Kidney (tissue), 14 donors: ENCODE data around the gene LAMA1. TPM values are rescaled to one million over a fixed set of nuclear protein-coding genes. Genes with fewer than 3 reads are reported as not detected.

Experiments used
- DNase-seq, 5 donors: peaks; one replicate each; pipeline ENCODE4 v3.0.0-alpha.2; 2013 to 2020
- FAIRE-seq: peaks from 2 replicates; lab custom pipeline; 2012; peaks lifted over from hg19 to GRCh38; lab: Jason Lieb, UNC
- H3K27ac ChIP-seq, 2 donors: one replicate each; pipeline ENCODE4 v1.7.0; 2013; ENCODE audit warnings: low read depth in 2 of 2, low read length in 2 of 2, inconsistent platforms in 1 of 2
- H3K27me3 ChIP-seq: one replicate; pipeline ENCODE4 v1.7.1; 2013; ENCODE audit warnings: low read length, inconsistent platforms; ENCODE audit not compliant: control insufficient read depth, insufficient read depth
- H3K36me3 ChIP-seq, 3 donors: one replicate each; pipeline versions ENCODE4 v1.7.0 to v1.7.1; 2013; ENCODE audit warnings: low read length in 3 of 3, control low read depth in 1 of 3, inconsistent platforms in 1 of 3; ENCODE audit not compliant: insufficient read depth in 3 of 3, control insufficient read depth in 2 of 3
- H3K4me1 ChIP-seq, 3 donors: one replicate each; pipeline versions ENCODE4 v1.7.0 to v1.7.1; 2013; ENCODE audit warnings: low read length in 3 of 3, inconsistent platforms in 1 of 3, low read depth in 1 of 3; ENCODE audit not compliant: control insufficient read depth in 2 of 3, insufficient read depth in 2 of 3
- H3K4me3 ChIP-seq, 3 donors: one replicate each; pipeline versions ENCODE4 v1.7.0 to v1.8.1; 2013; ENCODE audit warnings: low read length in 3 of 3, control low read depth in 1 of 3, inconsistent platforms in 1 of 3
- H3K9ac ChIP-seq, 3 donors: one replicate each; pipeline versions ENCODE4 v1.7.0 to v1.7.1; 2013; ENCODE audit warnings: low read length in 3 of 3, control low read depth in 1 of 3, inconsistent platforms in 1 of 3
- H3K9me3 ChIP-seq, 3 donors: one replicate each; pipeline versions ENCODE4 v1.7.0 to v1.7.1; 2013; ENCODE audit warnings: low read length in 3 of 3, control low read depth in 1 of 3, inconsistent platforms in 1 of 3; ENCODE audit not compliant: control insufficient read depth in 2 of 3, insufficient read depth in 1 of 3
- CTCF ChIP-seq: IDR thresholded peaks from 3 replicates; pipeline ENCODE4 v1.5.1; 2012; ENCODE audit warnings: mild to moderate bottlenecking, moderate library complexity, borderline replicate concordance; ENCODE audit not compliant: insufficient read depth; ENCODE audit errors: extremely low read depth
- intact Hi-C: fragments of 100-400 bp; cut with DNase I; formaldehyde crosslinking; loops from one replicate; pipeline ENCODE4 v1.11.1; 2022
- polyA plus RNA-seq: library from polyadenylated mRNA; stranded (reverse); fragments of 350-450 nt; fragmentation: Illumina TruSeq; extraction: RNeasy Lipid Tissue Mini Kit (QIAGEN cat#74804); gene quantifications from one replicate; pipeline ENCODE4 v1.2.3, GENCODE V29; 2014; ENCODE audit warnings: low read depth, low replicate concordance; ENCODE audit not compliant: insufficient read depth
- total RNA-seq: library from RNA; stranded (reverse); fragmentation: NEBNext Ultra II Directional; extraction: Animal tissue kit (Norgen Biotek cat#: 25700); gene quantifications from one replicate; pipeline ENCODE4 v1.2.1, GENCODE V29; 2021
- donor health status: control.
- donor health status: control.
- donor health status: control.
- donor health status: control.
- donor health status: control.
- donor health status: DM: yes; HTN: yes; CAD: no.
- donor health status: Normal renal cell carcinoma (clear cell type).

The LAMA1 gene
- total and polyA plus RNA-seq, 2 donors from 2014 or later, result 10.7 to 14.1 TPM

- H3K27me3 ChIP-seq, result no peaks in the 10 kb centered on the region
- FAIRE-seq (no peak), DNase-seq (no peak)
- no peak for TF ChIP-seq CTCF
- H3K4me3 ChIP-seq, result no peak overlapping the region
- intact Hi-C loops, result no loop called here
- no peak overlapping the region for H3K9ac ChIP-seq
- H3K27ac ChIP-seq, result no peak overlapping the region
- no peaks in the 10 kb centered on the region for H3K36me3 ChIP-seq
- no peaks in the 10 kb centered on the region for H3K4me1 ChIP-seq
- no peaks in the 10 kb centered on the region for H3K9me3 ChIP-seq
Measured at GRCh38 chr18:7004009-7004408, 113.6 kb downstream of the LAMA1 start.

- Histone ChIP-seq H3K36me3 (no peaks in the 10 kb centered on the region), H3K9me3 (no peaks in the 10 kb centered on the region), H3K27me3 (no peaks in the 10 kb centered on the region), H3K4me1 (no peaks in the 10 kb centered on the region), H3K27ac (no peak overlapping the region), H3K9ac (no peak overlapping the region), H3K4me3 (no peak overlapping the region)
- FAIRE-seq (no peak), DNase-seq (no peak)
- intact Hi-C loops, result no loop called here
- no peak for TF ChIP-seq CTCF
Measured at GRCh38 chr18:7002107-7002506, 115.5 kb downstream of the LAMA1 start.

GRCh38 chr18:7000484-7001096 lies 117.0 kb downstream of the LAMA1 start:
- intact Hi-C loops, result no loop called here
- DNase-seq (peak in 2 of 5 donors; percentile 35 to 62), FAIRE-seq (no peak)
- Histone ChIP-seq H3K9ac (no peak overlapping the region), H3K36me3 (no peaks in the 10 kb centered on the region), H3K9me3 (no peaks in the 10 kb centered on the region), H3K27me3 (no peaks in the 10 kb centered on the region), H3K4me1 (no peaks in the 10 kb centered on the region), H3K27ac (no peak overlapping the region), H3K4me3 (no peak overlapping the region)
- TF ChIP-seq CTCF, result peak; percentile 40

GRCh38 chr18:6997808-6998207 lies 119.8 kb downstream of the LAMA1 start:
- Histone ChIP-seq H3K4me1 (no peaks in the 10 kb centered on the region), H3K27me3 (no peaks in the 10 kb centered on the region), H3K9me3 (no peaks in the 10 kb centered on the region), H3K4me3 (no peak overlapping the region), H3K9ac (no peak overlapping the region), H3K27ac (no peak overlapping the region), H3K36me3 (no peaks in the 10 kb centered on the region)
- DNase-seq (no peak), FAIRE-seq (no peak)
- intact Hi-C loops, result no loop called here
- TF ChIP-seq CTCF, result no peak
